Measurements from ENCODE around the gene DNMT1.

GRCh38 chr19:10093295-10094186 lies 101.2 kb downstream of the DNMT1 start:
- TF ChIP-seq POLR2AphosphoS5 (IDR thresholded peaks at IDR 0.05; ENCODE audit: low read depth, low read length) (no peak), TAF1 (IDR thresholded peaks at IDR 0.05; ENCODE audit: borderline replicate concordance, insufficient read depth, low read length) (no peak), SIN3A (IDR thresholded peaks at IDR 0.05; ENCODE audit: borderline replicate concordance, insufficient read depth, low read length) (no peak), REST (IDR thresholded peaks at IDR 0.05; ENCODE audit: insufficient read depth in 1 of 2, low read depth in 2 of 2, low read length in 2 of 2) (peak; percentile 75 to 91)

Measured in PFSK-1 (cell line).